Ovary (tissue), 9 donors: ENCODE measurements around the gene MDFI. TPM values are rescaled to one million over a fixed set of nuclear protein-coding genes. Genes with fewer than 3 reads are reported as not detected.

ENCODE experiments used
- DNase-seq, 5 donors: peaks; one replicate each; pipeline ENCODE4 v3.0.0-alpha.2; 2019 to 2020
- H3K27ac ChIP-seq, 2 donors: fragments of 200-600 bp; one replicate each; pipeline versions ENCODE4 v1.5.1 to v1.8.0; 2019 to 2022
- H3K27me3 ChIP-seq: fragments of 200-600 bp; one replicate; pipeline ENCODE4 v1.8.0; 2022
- H3K36me3 ChIP-seq: fragments of 200-600 bp; sonication (generic); one replicate; pipeline ENCODE4 v1.5.1; 2019
- H3K4me1 ChIP-seq: one replicate; pipeline ENCODE4 v1.8.1; 2013; ENCODE audit warnings: mild to moderate bottlenecking, moderate library complexity; ENCODE audit not compliant: insufficient read depth
- H3K4me3 ChIP-seq: fragments of 200-600 bp; sonication (generic); one replicate; pipeline ENCODE4 v1.5.1; 2017
- H3K9me3 ChIP-seq, 2 donors: fragments of 200-600 bp in 1 of 2; sonication (generic) in 1 of 2; one replicate each; pipeline versions ENCODE4 v1.5.1 to v1.8.1; 2013 to 2019; ENCODE audit warnings: mild to moderate bottlenecking in 1 of 2, moderate library complexity in 1 of 2
- CTCF ChIP-seq, 3 donors: fragments of 450-650 bp in 2 of 3; fragments of 200-600 bp in 1 of 3; IDR thresholded peaks; one replicate each; pipeline versions ENCODE4 v1.5.1 to v1.8.0; 2016 to 2022; ENCODE audit warnings: antibody characterized with exemption in 3 of 3, mild to moderate bottlenecking in 1 of 3
- EP300 ChIP-seq: sonication (generic); formaldehyde crosslinking; IDR thresholded peaks from one replicate; pipeline ENCODE4 v1.6.1; 2017; ENCODE audit warnings: antibody characterized with exemption
- POLR2A ChIP-seq: fragments of 450-650 bp; IDR thresholded peaks from one replicate; pipeline ENCODE4 v1.6.1; 2017; ENCODE audit warnings: antibody characterized with exemption, mild to moderate bottlenecking, moderate library complexity
- WGBS, 3 donors: extraction: QIAGEN DNeasy Blood & Tissue Kit in 1 of 3; methylation state at CpG; one replicate each; pipeline versions ENCODE4 v1.1.5 to v1.1.7; 2013 to 2017; 5-methylcytosine and 5-hydroxymethylcytosine counted together
- intact Hi-C, 4 donors: fragments of 100-400 bp; cut with DNase I; formaldehyde crosslinking; loops; one replicate each; pipeline versions ENCODE4 v1.11.0 to v1.15.1; 2022 to 2023
- polyA plus RNA-seq, 2 donors: library from polyadenylated mRNA; stranded (reverse); fragments of 200-250 nt in 1 of 2; fragments of 350-450 nt in 1 of 2; fragmentation: Illumina TruSeq in 1 of 2; extraction: RNeasy Lipid Tissue Mini Kit (QIAGEN cat#74804) in 1 of 2; gene quantifications; one replicate each; pipeline ENCODE4 v1.2.3, GENCODE V29; 2013 to 2014
- total RNA-seq, 7 donors: library from RNA; depleted of rRNA in 2 of 7; stranded (reverse); fragments of >200 nt in 2 of 7; fragmentation: NEBNext Ultra II Directional in 3 of 7; extraction: Animal tissue kit (Norgen Biotek cat#: 25700) in 3 of 7; gene quantifications; one replicate each; pipeline versions ENCODE4 v1.1.0 to v1.2.4, GENCODE V29; 2016 to 2023
- donor health status: DM: no; HTN: no; CAD: no; lungs with moderate emphysema.
- donor health status: DM: no; HTN: no; CAD: no.
- donor health status: Bipolar disorder and iron deficiency.
- donor health status: DM: yes; HTN: yes; CAD: no.
- donor health status: DM: no; HTN: no; CAD: no.
- donor health status: DM: yes; HTN: yes; CAD: no.

The MDFI gene
- total and polyA plus RNA-seq, 9 donors, result 3.8 to 24.4 (median 20.4) TPM

- WGBS, 3 donors, result 63 to 69% (median 66%) methylated on average over 7 of the region's 7 CpGs
- TF ChIP-seq EP300, result no peak
- TF ChIP-seq CTCF (IDR thresholded peaks at IDR 0.05), result no peak
- TF ChIP-seq POLR2A, result no peak
- Histone ChIP-seq H3K36me3 (no peaks in the 10 kb centered on the region), H3K27me3 (no peaks in the 10 kb centered on the region), H3K27ac (no peak overlapping the region), H3K4me3 (no peak overlapping the region), H3K4me1 (peaks cover 2% of the 10 kb centered on the region), H3K9me3 (no peaks in the 10 kb centered on the region)
- intact Hi-C loops, result no loop called here
- peak in 1 of 5 donors; percentile 9 for DNase-seq
Measured at GRCh38 chr6:41648070-41648585, 9.9 kb downstream of the MDFI start.

GRCh38 chr6:41648921-41649320 lies 10.7 kb downstream of the MDFI start:
- TF ChIP-seq EP300 (no peak), POLR2A (no peak), CTCF (IDR thresholded peaks at IDR 0.05) (no peak)
- 33 to 41% (median 36%) methylated on average over 5 of the region's 5 CpGs for WGBS, 3 donors
- Histone ChIP-seq H3K4me3 (no peak overlapping the region), H3K9me3 (no peaks in the 10 kb centered on the region), H3K4me1 (peaks cover 2% of the 10 kb centered on the region), H3K27me3 (no peaks in the 10 kb centered on the region), H3K27ac (no peak overlapping the region), H3K36me3 (no peaks in the 10 kb centered on the region)
- intact Hi-C loops, result no loop called here
- peak in 1 of 5 donors; percentile 17 for DNase-seq

DNA sequence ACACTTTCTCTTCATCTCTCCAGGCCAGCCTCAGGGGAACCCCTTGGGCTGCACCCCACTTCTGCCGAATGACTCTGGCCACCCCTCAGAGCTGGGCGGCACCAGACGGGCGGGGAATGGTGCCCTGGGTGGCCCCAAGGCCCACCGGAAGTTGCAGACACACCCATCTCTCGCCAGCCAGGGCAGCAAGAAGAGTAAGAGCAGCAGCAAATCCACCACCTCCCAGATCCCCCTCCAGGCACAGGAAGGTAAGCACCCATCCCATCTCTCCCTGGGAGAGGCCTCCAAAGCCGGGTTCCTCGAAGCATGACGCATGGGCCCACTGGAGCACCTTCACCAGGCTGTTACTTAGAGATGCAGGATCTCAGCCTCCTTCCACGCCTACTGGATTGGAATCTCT lies 11.3 kb downstream of the MDFI start:
- H3K4me3 ChIP-seq, result no peak overlapping the region
- no peaks in the 10 kb centered on the region for H3K9me3 ChIP-seq
- WGBS, 3 donors, result 71 to 83% (median 75%) methylated on average over 10 of the region's 10 CpGs
- no peaks in the 10 kb centered on the region for H3K27me3 ChIP-seq
- H3K27ac ChIP-seq, result no peak overlapping the region
- DNase-seq, result peak in 1 of 5 donors; percentile 9
- peaks cover 2% of the 10 kb centered on the region for H3K4me1 ChIP-seq
- no peaks in the 10 kb centered on the region for H3K36me3 ChIP-seq
- TF ChIP-seq POLR2A (no peak), EP300 (no peak), CTCF (IDR thresholded peaks at IDR 0.05) (no peak)
- intact Hi-C loops, result no loop called here

DNA sequence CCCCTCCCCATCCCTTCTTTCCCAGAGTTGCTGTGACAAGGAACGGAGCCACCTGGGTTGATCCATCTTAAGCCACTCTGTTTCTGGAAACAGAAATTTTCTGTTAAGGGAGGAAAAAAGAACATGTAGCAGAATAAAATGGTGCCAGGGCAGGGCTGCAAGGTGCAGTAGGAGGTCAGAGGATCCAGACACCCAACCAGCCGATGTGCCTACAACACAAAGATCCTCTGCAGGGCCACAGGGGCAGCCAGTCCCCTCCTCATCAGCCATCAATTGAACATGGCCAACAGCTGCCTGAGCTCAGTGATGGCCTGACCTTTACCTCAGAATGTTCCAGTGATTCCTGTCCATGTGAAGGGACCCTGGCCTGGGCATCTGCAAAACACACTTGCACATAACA lies 11.9 kb downstream of the MDFI start:
- intact Hi-C loops, result no loop called here
- DNase-seq, result no peak
- no peaks in the 10 kb centered on the region for H3K36me3 ChIP-seq
- no peak overlapping the region for H3K27ac ChIP-seq
- peaks cover 2% of the 10 kb centered on the region for H3K4me1 ChIP-seq
- H3K27me3 ChIP-seq, result no peaks in the 10 kb centered on the region
- 87 to 88% (median 88%) methylated on average over 2 of the region's 2 CpGs for WGBS, 3 donors
- no peak overlapping the region for H3K4me3 ChIP-seq
- no peak for TF ChIP-seq CTCF (IDR thresholded peaks at IDR 0.05)
- TF ChIP-seq EP300, result no peak
- no peak for TF ChIP-seq POLR2A
- no peaks in the 10 kb centered on the region for H3K9me3 ChIP-seq
